Measurements from ENCODE around the gene ZSWIM3. TPM values are rescaled to one million over a fixed set of nuclear protein-coding genes. Genes with fewer than 3 reads are reported as not detected.

Gene ZSWIM3
- total and polyA plus RNA-seq, 2 of the 13 experiments (the other 11 are each of a cell fraction or from before 2014, with no cell fraction given) = 5.2 to 5.8 TPM

DNA sequence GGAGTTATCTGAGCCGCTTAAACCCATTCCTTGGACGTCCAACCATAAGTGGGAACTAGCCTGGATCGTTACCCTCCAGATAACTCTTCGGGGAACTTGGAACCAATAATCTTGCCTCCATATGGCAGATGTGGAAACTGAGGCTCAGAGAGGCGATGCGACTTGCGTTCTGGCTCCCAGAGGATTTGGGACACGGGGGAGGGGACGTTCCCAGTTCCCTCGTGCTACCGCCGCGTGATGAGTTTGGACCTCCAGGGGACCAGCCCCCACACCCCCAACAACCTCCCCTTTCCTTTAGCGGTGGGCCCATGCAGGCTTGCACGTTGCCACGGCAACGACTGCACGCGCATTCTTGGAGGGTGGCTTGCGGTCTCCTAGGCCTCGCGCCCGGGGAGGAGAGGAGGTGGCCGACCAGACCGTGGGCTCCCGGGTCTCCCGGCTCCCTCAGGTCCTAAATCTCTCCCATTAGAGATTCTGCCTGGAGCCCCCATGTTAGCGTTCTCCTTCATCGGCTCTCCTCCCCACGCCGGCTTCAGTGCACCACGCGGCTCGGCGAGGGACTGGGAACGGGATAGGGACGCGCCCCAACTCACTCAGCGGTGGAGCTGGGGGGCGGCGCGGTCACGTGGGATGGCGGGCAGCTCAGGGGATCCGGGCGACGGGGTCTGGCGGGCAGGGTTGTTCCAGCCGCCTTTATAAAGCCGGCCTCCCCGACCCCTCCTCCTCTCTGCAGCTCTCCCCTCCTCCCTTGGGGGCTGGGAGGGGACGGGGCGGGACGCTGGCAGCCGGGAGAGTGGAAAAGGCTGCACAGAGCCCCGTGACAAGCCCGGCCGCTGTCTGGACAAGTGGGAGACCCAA, 54.3 kb downstream of the ZSWIM3 start, which contains the start of gene PLTP (continued):
- TF ChIP-seq, protein P1, sequence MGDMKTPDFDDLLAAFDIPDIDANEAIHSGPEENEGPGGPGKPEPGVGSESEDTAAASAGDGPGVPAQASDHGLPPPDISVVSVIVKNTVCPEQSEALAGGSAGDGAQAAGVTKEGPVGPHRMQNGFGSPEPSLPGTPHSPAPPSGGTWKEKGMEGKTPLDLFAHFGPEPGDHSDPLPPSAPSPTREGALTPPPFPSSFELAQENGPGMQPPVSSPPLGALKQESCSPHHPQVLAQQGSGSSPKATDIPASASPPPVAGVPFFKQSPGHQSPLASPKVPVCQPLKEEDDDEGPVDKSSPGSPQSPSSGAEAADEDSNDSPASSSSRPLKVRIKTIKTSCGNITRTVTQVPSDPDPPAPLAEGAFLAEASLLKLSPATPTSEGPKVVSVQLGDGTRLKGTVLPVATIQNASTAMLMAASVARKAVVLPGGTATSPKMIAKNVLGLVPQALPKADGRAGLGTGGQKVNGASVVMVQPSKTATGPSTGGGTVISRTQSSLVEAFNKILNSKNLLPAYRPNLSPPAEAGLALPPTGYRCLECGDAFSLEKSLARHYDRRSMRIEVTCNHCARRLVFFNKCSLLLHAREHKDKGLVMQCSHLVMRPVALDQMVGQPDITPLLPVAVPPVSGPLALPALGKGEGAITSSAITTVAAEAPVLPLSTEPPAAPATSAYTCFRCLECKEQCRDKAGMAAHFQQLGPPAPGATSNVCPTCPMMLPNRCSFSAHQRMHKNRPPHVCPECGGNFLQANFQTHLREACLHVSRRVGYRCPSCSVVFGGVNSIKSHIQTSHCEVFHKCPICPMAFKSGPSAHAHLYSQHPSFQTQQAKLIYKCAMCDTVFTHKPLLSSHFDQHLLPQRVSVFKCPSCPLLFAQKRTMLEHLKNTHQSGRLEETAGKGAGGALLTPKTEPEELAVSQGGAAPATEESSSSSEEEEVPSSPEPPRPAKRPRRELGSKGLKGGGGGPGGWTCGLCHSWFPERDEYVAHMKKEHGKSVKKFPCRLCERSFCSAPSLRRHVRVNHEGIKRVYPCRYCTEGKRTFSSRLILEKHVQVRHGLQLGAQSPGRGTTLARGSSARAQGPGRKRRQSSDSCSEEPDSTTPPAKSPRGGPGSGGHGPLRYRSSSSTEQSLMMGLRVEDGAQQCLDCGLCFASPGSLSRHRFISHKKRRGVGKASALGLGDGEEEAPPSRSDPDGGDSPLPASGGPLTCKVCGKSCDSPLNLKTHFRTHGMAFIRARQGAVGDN (CRISPR knock-in tag; IDR thresholded peaks at IDR 0.05) = peak; percentile 87
- TF ChIP-seq, protein P2, sequence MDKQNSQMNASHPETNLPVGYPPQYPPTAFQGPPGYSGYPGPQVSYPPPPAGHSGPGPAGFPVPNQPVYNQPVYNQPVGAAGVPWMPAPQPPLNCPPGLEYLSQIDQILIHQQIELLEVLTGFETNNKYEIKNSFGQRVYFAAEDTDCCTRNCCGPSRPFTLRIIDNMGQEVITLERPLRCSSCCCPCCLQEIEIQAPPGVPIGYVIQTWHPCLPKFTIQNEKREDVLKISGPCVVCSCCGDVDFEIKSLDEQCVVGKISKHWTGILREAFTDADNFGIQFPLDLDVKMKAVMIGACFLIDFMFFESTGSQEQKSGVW (CRISPR knock-in tag; IDR thresholded peaks at IDR 0.05; ENCODE audit: borderline replicate concordance) = no peak
- TF ChIP-seq, protein P3, sequence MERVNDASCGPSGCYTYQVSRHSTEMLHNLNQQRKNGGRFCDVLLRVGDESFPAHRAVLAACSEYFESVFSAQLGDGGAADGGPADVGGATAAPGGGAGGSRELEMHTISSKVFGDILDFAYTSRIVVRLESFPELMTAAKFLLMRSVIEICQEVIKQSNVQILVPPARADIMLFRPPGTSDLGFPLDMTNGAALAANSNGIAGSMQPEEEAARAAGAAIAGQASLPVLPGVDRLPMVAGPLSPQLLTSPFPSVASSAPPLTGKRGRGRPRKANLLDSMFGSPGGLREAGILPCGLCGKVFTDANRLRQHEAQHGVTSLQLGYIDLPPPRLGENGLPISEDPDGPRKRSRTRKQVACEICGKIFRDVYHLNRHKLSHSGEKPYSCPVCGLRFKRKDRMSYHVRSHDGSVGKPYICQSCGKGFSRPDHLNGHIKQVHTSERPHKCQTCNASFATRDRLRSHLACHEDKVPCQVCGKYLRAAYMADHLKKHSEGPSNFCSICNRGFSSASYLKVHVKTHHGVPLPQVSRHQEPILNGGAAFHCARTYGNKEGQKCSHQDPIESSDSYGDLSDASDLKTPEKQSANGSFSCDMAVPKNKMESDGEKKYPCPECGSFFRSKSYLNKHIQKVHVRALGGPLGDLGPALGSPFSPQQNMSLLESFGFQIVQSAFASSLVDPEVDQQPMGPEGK (CRISPR knock-in tag; IDR thresholded peaks at IDR 0.05) = peak; percentile 59
- TF ChIP-seq ZNF781 (CRISPR knock-in tag; IDR thresholded peaks at IDR 0.05; ENCODE audit: borderline replicate concordance, not compliant biosample characterization) (peak; percentile 67), ARNTL (CRISPR knock-in tag; IDR thresholded peaks at IDR 0.05) (peak; percentile 79), ZNF3 (CRISPR knock-in tag; IDR thresholded peaks at IDR 0.05) (no peak), ZFYVE20 (CRISPR knock-in tag; IDR thresholded peaks at IDR 0.05; ENCODE audit: borderline replicate concordance, low read depth) (no peak), JUNB (CRISPR knock-in tag; IDR thresholded peaks at IDR 0.05; ENCODE audit: borderline replicate concordance) (no peak), ZNF761 (CRISPR knock-in tag; conservative IDR thresholded peaks at IDR 0.05) (peak; percentile 70; the same call in 1 of the 2 replicates), ZNF383 (CRISPR knock-in tag; IDR thresholded peaks at IDR 0.05; ENCODE audit: borderline replicate concordance) (no peak), MLXIP (CRISPR knock-in tag; IDR thresholded peaks at IDR 0.05; ENCODE audit: borderline replicate concordance) (no peak), U2AF2 (IDR thresholded peaks at IDR 0.05; ENCODE audit: low read depth, low read length) (0 out of 2 replicates have a peak, but pooled peaks have one; percentile 86), BRCA1 (CRISPR knock-in tag; IDR thresholded peaks at IDR 0.05) (no peak), ZNF549 (CRISPR knock-in tag; IDR thresholded peaks at IDR 0.05) (no peak), ZNF367 (CRISPR knock-in tag; IDR thresholded peaks at IDR 0.05; ENCODE audit: borderline replicate concordance) (no peak), ZFP90 (CRISPR knock-in tag; IDR thresholded peaks at IDR 0.05; ENCODE audit: borderline replicate concordance) (0 out of 2 replicates have a peak, but pooled peaks have one; percentile 16), MTF2 (CRISPR knock-in tag; IDR thresholded peaks at IDR 0.05; ENCODE audit: borderline replicate concordance) (no peak), DR1 (CRISPR knock-in tag; IDR thresholded peaks at IDR 0.05) (peak; percentile 75; the same call in 1 of the 2 replicates)

All from HepG2 (cell line).